GM18498 (cell line): ENCODE data around the gene ANKRD18A.
"Not testable (repeated sequence)": the region's sequence is repeated elsewhere in the genome, so short reads cannot be mapped to it uniquely, and the experiment has no call there.

Experiments used
- ATAC-seq: cut with Tn5 transposase; IDR thresholded peaks from one replicate; pipeline ENCODE4 v1.9.1; 2021; ENCODE audit warnings: mild to moderate bottlenecking, moderate library complexity; ENCODE audit not compliant: unreplicated experiment

ANKRD18A gene

GRCh38 chr9:38546497-38547163 is 73.8 kb downstream of the ANKRD18A start:
- ATAC-seq = not testable (repeated sequence)

DNA sequence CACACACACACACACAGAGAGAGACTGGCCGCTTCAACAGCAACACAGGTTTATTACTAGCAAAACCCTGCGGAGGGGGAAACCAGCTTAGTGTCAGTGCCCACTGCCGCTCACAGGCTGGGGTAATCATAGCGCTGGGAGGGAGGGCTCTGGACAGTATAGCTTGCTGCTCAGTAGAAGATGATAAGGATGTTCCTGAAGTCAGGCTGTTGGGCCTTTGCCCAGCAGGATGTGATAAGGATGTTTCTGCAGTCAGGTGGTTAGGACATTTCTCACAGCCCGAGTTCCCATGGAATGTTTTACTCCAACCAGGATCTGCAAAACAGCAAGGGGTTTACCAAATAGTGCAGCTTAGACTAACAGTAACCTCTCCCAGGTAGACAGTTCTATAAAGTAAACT is 79.9 kb downstream of the ANKRD18A start:
- not testable (repeated sequence) for ATAC-seq

GRCh38 chr9:38529317-38529716 is 91.1 kb downstream of the ANKRD18A start:
- no peak for ATAC-seq

GRCh38 chr9:38527503-38527902 is 92.9 kb downstream of the ANKRD18A start:
- ATAC-seq = no peak

DNA sequence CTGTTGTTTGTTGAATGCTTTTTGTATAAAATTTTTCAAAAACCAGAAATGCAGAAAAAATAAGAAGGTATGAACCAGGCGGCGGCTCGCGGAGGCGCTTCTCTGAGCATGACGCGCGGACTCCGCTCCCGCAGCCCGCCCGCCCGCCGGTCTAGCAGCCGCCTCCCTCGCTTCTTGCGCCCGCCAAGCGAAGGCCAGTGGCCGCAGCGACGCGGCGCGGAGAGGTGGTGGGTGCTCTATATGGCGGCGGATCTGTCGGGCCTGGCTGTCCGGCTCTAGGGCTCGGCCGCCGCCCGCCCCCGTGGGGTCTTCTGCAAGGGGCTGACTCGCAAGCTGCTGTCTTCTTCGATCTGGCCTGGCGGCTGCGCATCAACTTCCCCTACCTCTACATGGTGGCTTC is 93.8 kb downstream of the ANKRD18A start:
- no peak for ATAC-seq

DNA sequence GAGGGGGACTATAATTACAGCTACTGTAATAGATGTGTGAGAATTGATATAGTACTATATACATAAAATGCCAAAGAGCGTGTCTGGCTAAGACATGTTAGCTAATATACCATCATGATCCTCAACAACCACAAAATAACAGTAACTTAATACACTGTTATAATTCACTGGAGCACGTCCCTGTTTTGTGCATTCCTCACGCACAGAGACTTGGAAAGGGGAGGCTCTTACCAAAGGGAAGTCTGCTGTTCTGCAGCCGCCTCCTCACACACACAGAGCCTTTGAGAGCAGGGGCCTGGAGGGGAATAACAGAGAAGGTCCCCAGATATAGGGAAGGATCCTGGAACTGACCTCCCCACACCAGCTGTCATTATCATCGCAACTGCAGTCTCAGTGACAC is 97.3 kb downstream of the ANKRD18A start:
- ATAC-seq = no peak

GRCh38 chr9:38521762-38522161 is 98.6 kb downstream of the ANKRD18A start:
- ATAC-seq = no peak
